HEK293 (cell line): ENCODE data around the gene CSAG2.
"Not testable (repeated sequence)": the region's sequence is repeated elsewhere in the genome, so short reads cannot be mapped to it uniquely, and the experiment has no call there.

ENCODE experiments used
- CTCF ChIA-PET: fragments of 350-600 bp; formaldehyde crosslinking; extraction: SDS; loops from one replicate; lab custom pipeline; 2021; ENCODE audit warnings: antibody characterized with exemption; lab: Yijun Ruan, JAX
- POLR2A ChIA-PET: fragments of 300-600 bp; formaldehyde crosslinking; extraction: SDS; loops from one replicate; lab custom pipeline; 2020; ENCODE audit warnings: antibody characterized with exemption, inconsistent platforms; lab: Yijun Ruan, JAX
- H3K27ac ChIP-seq: fragments of 200-500 bp; sonication (Bioruptor generic); 2 replicates; pipeline ENCODE4 v1.5.1; 2014; ENCODE audit warnings: low read depth, low read length, control low read depth, inconsistent platforms; ENCODE audit errors: extremely low read depth
- H3K36me3 ChIP-seq, 2 experiments: fragments of 200-500 bp in 1 of 2; sonication (Bioruptor generic) in 1 of 2; 1 replicate in 1 of 2; 2 replicates in 1 of 2; pipeline ENCODE4 v1.5.1; 2014 to 2017; ENCODE audit warnings: inconsistent platforms in 2 of 2, low read length in 2 of 2; ENCODE audit not compliant: control insufficient read depth in 2 of 2, insufficient read depth in 1 of 2
- H3K4me1 ChIP-seq: fragments of 200-500 bp; sonication (Bioruptor generic); 2 replicates; pipeline ENCODE4 v1.5.1; 2014; ENCODE audit warnings: mild to moderate bottlenecking, low read length, inconsistent platforms; ENCODE audit not compliant: control insufficient read depth, insufficient read depth
- H3K4me3 ChIP-seq: 2 replicates; pipeline ENCODE4 v1.5.1; 2011; ENCODE audit warnings: low read depth, mild to moderate bottlenecking, control low read depth, low read length, moderate library complexity
- H3K9me3 ChIP-seq: fragments of 200-500 bp; sonication (Bioruptor generic); 2 replicates; pipeline ENCODE4 v1.5.1; 2014; ENCODE audit warnings: low read depth, low read length, inconsistent platforms; ENCODE audit not compliant: control insufficient read depth, insufficient read depth
- HOXA7 ChIP-seq: sonication (generic); formaldehyde crosslinking; IDR thresholded peaks from 2 replicates; pipeline ENCODE4 v1.8.1; 2022; ENCODE audit warnings: missing genetic modification reagents, borderline replicate concordance
- IKZF3 ChIP-seq: fragments of 450-650 bp; IDR thresholded peaks from 2 replicates; pipeline ENCODE4 v1.5.0; 2018; ENCODE audit warnings: missing biosample characterization, mild to moderate bottlenecking, missing genetic modification characterization, moderate library complexity
- SP3 ChIP-seq: fragments of 450-650 bp; formaldehyde crosslinking; IDR thresholded peaks from 2 replicates; pipeline ENCODE4 v1.5.1; 2016; ENCODE audit warnings: missing biosample characterization, missing genetic modification characterization
- TCF7L2 ChIP-seq: IDR thresholded peaks from 2 replicates; pipeline ENCODE4 v1.6.1; 2011; ENCODE audit warnings: low read depth, mild to moderate bottlenecking, inconsistent platforms, low read length, moderate library complexity, borderline replicate concordance
- ZBTB8A ChIP-seq: fragments of 450-650 bp; formaldehyde crosslinking; IDR thresholded peaks from 2 replicates; pipeline ENCODE4 v1.5.1; 2016; ENCODE audit warnings: missing biosample characterization, missing genetic modification characterization
- ZNF140 ChIP-seq: fragments of 450-650 bp; formaldehyde crosslinking; IDR thresholded peaks from 2 replicates; pipeline ENCODE4 v1.5.1; 2016; ENCODE audit warnings: missing biosample characterization, missing genetic modification characterization
- ZNF174 ChIP-seq: fragments of 450-650 bp; formaldehyde crosslinking; IDR thresholded peaks from 2 replicates; pipeline ENCODE4 v1.5.0; 2017; ENCODE audit warnings: missing biosample characterization, mild to moderate bottlenecking, missing genetic modification characterization
- ZNF223 ChIP-seq: fragments of 450-650 bp; formaldehyde crosslinking; IDR thresholded peaks from 2 replicates; pipeline ENCODE4 v1.5.1; 2016; ENCODE audit warnings: missing biosample characterization, missing genetic modification characterization
- ZNF24 ChIP-seq: fragments of 450-650 bp; formaldehyde crosslinking; IDR thresholded peaks from 2 replicates; pipeline ENCODE4 v1.5.1; 2016; ENCODE audit warnings: missing biosample characterization, missing genetic modification characterization
- ZNF544 ChIP-seq: fragments of 450-650 bp; formaldehyde crosslinking; IDR thresholded peaks from 2 replicates; pipeline ENCODE4 v1.5.0; 2017; ENCODE audit warnings: missing biosample characterization, missing genetic modification characterization
- ZNF76 ChIP-seq: fragments of 450-650 bp; formaldehyde crosslinking; IDR thresholded peaks from 2 replicates; pipeline ENCODE4; 2016; ENCODE audit warnings: low read depth, missing biosample characterization, missing genetic modification characterization, borderline replicate concordance
- TF ChIP-seq, protein P1 (sequence below): fragments of 450-650 bp; formaldehyde crosslinking; IDR thresholded peaks from 2 replicates; pipeline ENCODE4 v1.5.0; 2017; ENCODE audit warnings: missing biosample characterization, missing genetic modification characterization, borderline replicate concordance
- TF ChIP-seq, protein P2 (sequence below): fragments of 450-650 bp; formaldehyde crosslinking; IDR thresholded peaks from 2 replicates; pipeline ENCODE4 v1.5.1; 2016; ENCODE audit warnings: missing biosample characterization, missing genetic modification characterization
- TF ChIP-seq, protein P3 (sequence below): fragments of 450-650 bp; formaldehyde crosslinking; IDR thresholded peaks from 2 replicates; pipeline ENCODE4 v1.5.1; 2016; ENCODE audit warnings: missing biosample characterization, missing genetic modification characterization

Gene CSAG2

DNA sequence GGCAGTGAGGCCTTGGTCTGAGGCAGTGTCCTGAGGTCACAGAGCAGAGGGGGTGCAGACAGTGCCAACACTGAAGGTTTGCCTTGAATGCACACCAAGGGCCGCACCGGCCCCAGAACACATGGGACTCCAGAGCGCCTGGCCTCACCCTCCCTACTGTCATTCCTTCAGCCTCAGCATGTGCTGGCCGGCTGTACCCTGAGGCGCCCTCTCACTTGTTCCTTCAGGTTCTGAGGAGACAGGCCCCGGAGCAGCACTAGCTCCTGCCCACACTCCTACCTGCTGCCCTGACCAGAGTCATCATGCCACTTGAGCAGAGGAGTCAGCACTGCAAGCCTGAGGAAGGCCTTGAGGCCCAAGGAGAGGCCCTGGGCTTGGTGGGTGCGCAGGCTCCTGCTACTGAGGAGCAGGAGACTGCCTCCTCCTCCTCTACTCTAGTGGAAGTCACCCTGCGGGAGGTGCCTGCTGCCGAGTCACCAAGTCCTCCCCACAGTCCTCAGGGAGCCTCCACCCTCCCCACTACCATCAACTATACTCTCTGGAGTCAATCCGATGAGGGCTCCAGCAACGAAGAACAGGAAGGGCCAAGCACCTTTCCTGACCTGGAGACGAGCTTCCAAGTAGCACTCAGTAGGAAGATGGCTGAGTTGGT, 26.9 kb upstream of the CSAG2 start:
- POLR2A ChIA-PET: no interaction called here
- CTCF ChIA-PET: no interaction called here

DNA sequence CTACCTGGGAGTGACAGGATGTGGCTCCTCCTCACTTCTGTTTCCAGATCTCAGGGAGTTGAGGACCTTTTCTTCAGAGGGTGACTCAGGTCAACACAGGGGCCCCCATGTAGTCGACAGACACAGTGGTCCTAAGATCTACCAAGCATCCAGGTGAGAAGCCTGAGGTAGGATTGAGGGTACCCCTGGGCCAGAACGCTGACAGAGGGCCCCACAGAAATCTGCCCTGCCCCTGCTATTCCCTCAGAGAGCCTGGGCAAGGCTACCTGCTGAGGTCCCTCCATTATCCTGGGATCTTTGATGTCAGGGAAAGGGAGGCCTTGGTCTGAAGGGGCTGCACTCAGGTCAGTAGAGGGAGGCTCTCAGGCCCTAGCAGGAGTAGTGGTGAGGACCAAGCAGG, 26.0 kb upstream of the CSAG2 start:
- CTCF ChIA-PET: no interaction called here
- TF ChIP-seq, protein P1, sequence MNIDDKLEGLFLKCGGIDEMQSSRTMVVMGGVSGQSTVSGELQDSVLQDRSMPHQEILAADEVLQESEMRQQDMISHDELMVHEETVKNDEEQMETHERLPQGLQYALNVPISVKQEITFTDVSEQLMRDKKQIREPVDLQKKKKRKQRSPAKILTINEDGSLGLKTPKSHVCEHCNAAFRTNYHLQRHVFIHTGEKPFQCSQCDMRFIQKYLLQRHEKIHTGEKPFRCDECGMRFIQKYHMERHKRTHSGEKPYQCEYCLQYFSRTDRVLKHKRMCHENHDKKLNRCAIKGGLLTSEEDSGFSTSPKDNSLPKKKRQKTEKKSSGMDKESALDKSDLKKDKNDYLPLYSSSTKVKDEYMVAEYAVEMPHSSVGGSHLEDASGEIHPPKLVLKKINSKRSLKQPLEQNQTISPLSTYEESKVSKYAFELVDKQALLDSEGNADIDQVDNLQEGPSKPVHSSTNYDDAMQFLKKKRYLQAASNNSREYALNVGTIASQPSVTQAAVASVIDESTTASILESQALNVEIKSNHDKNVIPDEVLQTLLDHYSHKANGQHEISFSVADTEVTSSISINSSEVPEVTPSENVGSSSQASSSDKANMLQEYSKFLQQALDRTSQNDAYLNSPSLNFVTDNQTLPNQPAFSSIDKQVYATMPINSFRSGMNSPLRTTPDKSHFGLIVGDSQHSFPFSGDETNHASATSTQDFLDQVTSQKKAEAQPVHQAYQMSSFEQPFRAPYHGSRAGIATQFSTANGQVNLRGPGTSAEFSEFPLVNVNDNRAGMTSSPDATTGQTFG (tag by site-specific recombination): no peak
- no peak for TF ChIP-seq ZNF76 (tag by site-specific recombination)
- TF ChIP-seq IKZF3 (tag by site-specific recombination): no peak
- no peak for TF ChIP-seq SP3
- TF ChIP-seq, all 188 proteins: peak for 0
- Histone ChIP-seq H3K9me3 (no peaks in the 10 kb centered on the region), H3K27ac (no peak overlapping the region), H3K4me1 (no peaks in the 10 kb centered on the region), H3K36me3 (no peaks in the 10 kb centered on the region), H3K4me3 (no peak overlapping the region)
- POLR2A ChIA-PET: no interaction called here

More for the DNA sequence above, 26.9 kb upstream of the CSAG2 start:
- TF ChIP-seq ZNF223 (tag by site-specific recombination): no peak
- TF ChIP-seq TCF7L2: no peak
- no peak for TF ChIP-seq ZNF140 (tag by site-specific recombination)
- TF ChIP-seq ZBTB8A (tag by site-specific recombination): no peak
- no peak for TF ChIP-seq HOXA7 (CRISPR knock-in tag)
- TF ChIP-seq ZNF544: no peak
- H3K27ac ChIP-seq: no peak overlapping the region
- H3K4me3 ChIP-seq: no peak overlapping the region
- no peaks in the 10 kb centered on the region for H3K9me3 ChIP-seq
- H3K36me3 ChIP-seq: no peaks in the 10 kb centered on the region
- H3K4me1 ChIP-seq: no peaks in the 10 kb centered on the region

DNA sequence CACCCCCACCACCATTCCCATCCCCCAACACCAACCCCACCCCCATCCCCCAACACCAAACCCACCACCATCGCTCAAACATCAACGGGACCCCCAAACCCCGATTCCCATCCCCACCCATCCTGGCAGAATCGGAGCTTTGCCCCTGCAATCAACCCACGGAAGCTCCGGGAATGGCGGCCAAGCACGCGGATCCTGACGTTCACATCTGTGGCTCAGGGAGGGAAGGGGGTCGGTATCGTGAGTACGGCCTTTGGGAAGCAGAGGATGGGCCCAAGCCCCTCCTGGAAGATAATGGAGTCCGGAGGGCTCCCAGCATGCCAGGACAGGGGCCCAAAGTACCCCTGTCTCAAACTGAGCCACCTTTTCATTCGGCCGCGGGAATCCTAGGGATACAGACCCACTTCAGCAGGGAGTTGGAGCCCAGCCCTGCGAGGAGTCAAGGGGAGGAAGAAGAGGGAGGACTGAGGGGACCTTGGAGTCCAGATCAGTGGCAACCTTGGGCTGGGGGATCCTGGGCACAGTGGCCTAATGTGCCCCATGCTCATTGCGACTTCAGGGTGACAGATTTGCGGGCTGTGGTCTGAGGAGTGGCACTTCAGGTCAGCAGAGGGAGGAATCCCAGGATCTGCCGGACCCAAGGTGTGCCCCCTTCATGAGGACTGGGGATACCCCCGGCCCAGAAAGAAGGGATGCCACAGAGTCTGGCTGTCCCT, 25.2 kb upstream of the CSAG2 start:
- H3K9me3 ChIP-seq, POLR2A ChIA-PET, H3K4me3 ChIP-seq, CTCF ChIA-PET, H3K4me1 ChIP-seq, H3K27ac ChIP-seq, H3K36me3 ChIP-seq: not testable (repeated sequence)

DNA sequence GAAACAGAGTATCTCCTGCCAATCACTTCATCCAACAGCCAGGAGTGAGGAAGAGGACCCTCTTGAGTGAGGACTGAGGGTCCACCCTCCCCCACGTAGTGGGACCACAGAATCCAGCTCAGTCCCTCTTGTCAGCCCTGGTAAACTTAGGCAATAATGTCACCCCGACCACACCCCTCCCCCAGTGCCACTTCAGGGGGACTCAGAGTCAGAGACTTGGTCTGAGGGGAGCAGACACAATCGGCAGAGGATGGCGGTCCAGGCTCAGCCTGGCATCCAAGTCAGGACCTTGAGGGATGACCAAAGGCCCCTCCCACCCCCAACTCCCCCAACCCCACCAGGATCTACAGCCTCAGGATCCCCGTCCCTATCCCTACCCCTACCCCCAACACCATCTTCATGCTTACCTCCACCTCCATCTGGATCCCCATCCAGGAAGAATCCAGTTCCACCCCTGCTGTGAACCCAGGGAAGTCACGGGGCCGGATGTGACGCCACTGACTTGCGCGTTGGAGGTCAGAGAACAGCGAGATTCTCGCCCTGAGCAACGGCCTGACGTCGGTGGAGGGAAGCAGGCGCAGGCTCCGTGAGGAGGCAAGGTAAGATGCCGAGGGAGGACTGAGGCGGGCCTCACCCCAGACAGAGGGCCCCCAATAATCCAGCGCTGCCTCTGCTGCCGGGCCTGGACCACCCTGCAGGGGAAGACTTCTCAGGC, 24.3 kb upstream of the CSAG2 start, which contains the start of the genes CSAG1 and MAGEA12:
Gene CSAG1 (minus strand): TSS at position 461 of the 715 bp plus-strand sequence. CDS start 1,261 bp downstream, outside the sequence.
Gene MAGEA12 (plus strand): TSS at position 497 of the 715 bp plus-strand sequence. CDS start 2,405 bp downstream, outside the sequence.
- CTCF ChIA-PET: no interaction called here
- Histone ChIP-seq H3K4me1 (no peaks in the 10 kb centered on the region), H3K36me3 (no peaks in the 10 kb centered on the region)
- POLR2A ChIA-PET: no interaction called here
- TF ChIP-seq ZNF24 (tag by site-specific recombination): no peak
- TF ChIP-seq, protein P2, sequence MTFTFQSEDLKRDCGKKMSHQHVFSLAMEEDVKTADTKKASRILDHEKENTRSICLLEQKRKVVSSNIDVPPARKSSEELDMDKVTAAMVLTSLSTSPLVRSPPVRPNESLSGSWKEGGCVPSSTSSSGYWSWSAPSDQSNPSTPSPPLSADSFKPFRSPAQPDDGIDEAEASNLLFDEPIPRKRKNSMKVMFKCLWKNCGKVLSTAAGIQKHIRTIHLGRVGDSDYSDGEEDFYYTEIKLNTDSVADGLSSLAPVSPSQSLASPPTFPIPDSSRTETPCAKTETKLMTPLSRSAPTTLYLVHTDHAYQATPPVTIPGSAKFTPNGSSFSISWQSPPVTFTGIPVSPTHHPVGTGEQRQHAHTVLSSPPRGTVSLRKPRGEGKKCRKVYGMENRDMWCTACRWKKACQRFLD (tag by site-specific recombination): no peak
- TF ChIP-seq ZNF174 (tag by site-specific recombination): no peak
- TF ChIP-seq SP3: no peak
- TF ChIP-seq, protein P3, sequence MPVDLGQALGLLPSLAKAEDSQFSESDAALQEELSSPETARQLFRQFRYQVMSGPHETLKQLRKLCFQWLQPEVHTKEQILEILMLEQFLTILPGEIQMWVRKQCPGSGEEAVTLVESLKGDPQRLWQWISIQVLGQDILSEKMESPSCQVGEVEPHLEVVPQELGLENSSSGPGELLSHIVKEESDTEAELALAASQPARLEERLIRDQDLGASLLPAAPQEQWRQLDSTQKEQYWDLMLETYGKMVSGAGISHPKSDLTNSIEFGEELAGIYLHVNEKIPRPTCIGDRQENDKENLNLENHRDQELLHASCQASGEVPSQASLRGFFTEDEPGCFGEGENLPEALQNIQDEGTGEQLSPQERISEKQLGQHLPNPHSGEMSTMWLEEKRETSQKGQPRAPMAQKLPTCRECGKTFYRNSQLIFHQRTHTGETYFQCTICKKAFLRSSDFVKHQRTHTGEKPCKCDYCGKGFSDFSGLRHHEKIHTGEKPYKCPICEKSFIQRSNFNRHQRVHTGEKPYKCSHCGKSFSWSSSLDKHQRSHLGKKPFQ (tag by site-specific recombination): no peak
- TF ChIP-seq, all 188 proteins: peak for 0
- Histone ChIP-seq H3K27ac (no peak within 1 kb of the TSS), H3K9me3 (no peaks in the 10 kb centered on the region), H3K4me3 (no peak within 1 kb of the TSS)
